WTC11 (cell line): ENCODE results near the gene TRPV6. TPM values are rescaled to one million over a fixed set of nuclear protein-coding genes. Genes with fewer than 3 reads are reported as not detected.
A peak's percentile ranks its signal among the peaks of the same experiment; 100 is the strongest.

Experiments
- ATAC-seq: fragments of 200-7000 bp; cut with Tn5 transposase; 2 replicates; pipeline ENCODE4 v1.10.0; 2021; ENCODE audit warnings: mild to moderate bottlenecking, moderate library complexity
- Bru-seq: library from RNA; stranded (reverse); fragments of 400-500 nt; gene quantifications from one replicate; lab custom pipeline; 2021; lab: Mats Ljungman, UMichigan
- CTCF ChIA-PET: fragments of 300-600 bp; sonication (Branson Sonifier 250); formaldehyde crosslinking; loops from one replicate; lab custom pipeline; 2021; ENCODE audit warnings: antibody characterized with exemption; lab: Charles Lee
- POLR2A ChIA-PET: fragments of 350-600 bp; sonication (Branson Sonifier 250); formaldehyde crosslinking; loops from one replicate; lab custom pipeline; 2021; ENCODE audit warnings: antibody characterized with exemption; lab: Charles Lee
- DNase-seq: peaks from one replicate; pipeline ENCODE4 v3.0.0; 2021; ENCODE audit warnings: low spot score
- H3K27ac Mint-ChIP-seq: 2 replicates; pipeline ENCODE4 v1.8.0; 2021; ENCODE audit warnings: mixed read lengths
- H3K27me3 Mint-ChIP-seq: 2 replicates; pipeline ENCODE4 v1.8.0; 2021; ENCODE audit warnings: low read depth, mild to moderate bottlenecking, moderate library complexity, mixed read lengths
- H3K36me3 Mint-ChIP-seq: 2 replicates; pipeline ENCODE4 v1.8.0; 2021; ENCODE audit warnings: mixed read lengths
- H3K4me1 Mint-ChIP-seq: 2 replicates; pipeline ENCODE4 v1.8.0; 2022; ENCODE audit warnings: mixed read lengths
- H3K4me3 Mint-ChIP-seq: 2 replicates; pipeline ENCODE4 v1.8.0; 2021; ENCODE audit warnings: mild to moderate bottlenecking, moderate library complexity, mixed read lengths
- H3K9me3 Mint-ChIP-seq: 2 replicates; pipeline ENCODE4 v1.8.0; 2021; ENCODE audit warnings: mixed read lengths
- AFF4 ChIP-seq: sonication (generic); formaldehyde crosslinking; IDR thresholded peaks from 2 replicates; pipeline ENCODE4 v1.8.1; 2023; ENCODE audit warnings: mild to moderate bottlenecking, missing genetic modification reagents, borderline replicate concordance
- CREB1 ChIP-seq: sonication (generic); formaldehyde crosslinking; IDR thresholded peaks from 2 replicates; pipeline ENCODE4 v1.8.0; 2023; ENCODE audit warnings: mild to moderate bottlenecking, missing genetic modification reagents
- E2F4 ChIP-seq: sonication (generic); formaldehyde crosslinking; IDR thresholded peaks from 2 replicates; pipeline ENCODE4 v1.8.1; 2022; ENCODE audit warnings: low read depth, mild to moderate bottlenecking, moderate library complexity, missing genetic modification reagents, borderline replicate concordance
- ELF4 ChIP-seq: sonication (generic); formaldehyde crosslinking; IDR thresholded peaks from 2 replicates; pipeline ENCODE4 v1.8.1; 2022; ENCODE audit warnings: low read depth, mild to moderate bottlenecking, moderate library complexity, missing genetic modification reagents
- FOXK1 ChIP-seq: sonication (generic); formaldehyde crosslinking; IDR thresholded peaks from 2 replicates; pipeline ENCODE4 v1.8.0; 2022; ENCODE audit warnings: mild to moderate bottlenecking, moderate library complexity, missing genetic modification reagents
- GRHL2 ChIP-seq: fragments of 250-450 bp; sonication (Bioruptor Pico); IDR thresholded peaks from 2 replicates; pipeline ENCODE4 v1.8.0; 2022; ENCODE audit warnings: mild to moderate bottlenecking, moderate library complexity; ENCODE audit not compliant: insufficient replicate concordance, severe bottlenecking
- MYBL2 ChIP-seq: sonication (generic); formaldehyde crosslinking; IDR thresholded peaks from 2 replicates; pipeline ENCODE4 v1.8.1; 2023; ENCODE audit warnings: mild to moderate bottlenecking, moderate library complexity, missing genetic modification reagents
- NR1H2 ChIP-seq: sonication (generic); formaldehyde crosslinking; IDR thresholded peaks from 2 replicates; pipeline ENCODE4 v1.9.0; 2021; ENCODE audit warnings: mild to moderate bottlenecking, moderate library complexity, missing genetic modification reagents
- SOX15 ChIP-seq: fragments of 250-450 bp; sonication (Bioruptor Pico); IDR thresholded peaks from 2 replicates; pipeline ENCODE4 v1.9.0; 2021; ENCODE audit warnings: mild to moderate bottlenecking
- TCF7 ChIP-seq: sonication (generic); formaldehyde crosslinking; IDR thresholded peaks from 2 replicates; pipeline ENCODE4 v1.8.0; 2022; ENCODE audit warnings: mild to moderate bottlenecking, low read depth, missing genetic modification reagents, moderate library complexity
- TP53 ChIP-seq: sonication (generic); formaldehyde crosslinking; IDR thresholded peaks from 2 replicates; pipeline ENCODE4 v1.8.1; 2023; ENCODE audit warnings: mild to moderate bottlenecking, missing genetic modification reagents
- ZBTB43 ChIP-seq: sonication (generic); formaldehyde crosslinking; IDR thresholded peaks from 2 replicates; pipeline ENCODE4 v1.8.1; 2023; ENCODE audit warnings: mild to moderate bottlenecking, missing genetic modification reagents
- ZNF121 ChIP-seq: sonication (generic); formaldehyde crosslinking; IDR thresholded peaks from 2 replicates; pipeline ENCODE4 v1.8.0; 2023; ENCODE audit warnings: missing genetic modification reagents
- ZNF396 ChIP-seq: fragments of 250-450 bp; sonication (Bioruptor Pico); IDR thresholded peaks from 2 replicates; pipeline ENCODE4 v1.8.0; 2021; ENCODE audit warnings: mild to moderate bottlenecking, moderate library complexity, borderline replicate concordance
- long read RNA-seq, 3 experiments: library from RNA in 1 of 3; library from capped mRNA in 1 of 3; library from polyadenylated mRNA in 1 of 3; unstranded in 2 of 3; stranded (forward) in 1 of 3; transcript quantifications; one replicate each; pipeline ENCODE4 v2.0.0, GENCODE V29; 2021
- total RNA-seq: library from RNA; stranded (reverse); gene quantifications from 3 replicates; pipeline ENCODE4 v1.2.3, GENCODE V29; 2021
- TF ChIP-seq, protein P1 (sequence below): fragments of 250-450 bp; sonication (Bioruptor Pico); IDR thresholded peaks from 2 replicates; pipeline ENCODE4 v1.9.0; 2021; ENCODE audit warnings: mild to moderate bottlenecking
- TF ChIP-seq, protein P2 (sequence below): sonication (generic); formaldehyde crosslinking; IDR thresholded peaks from 2 replicates; pipeline ENCODE4 v1.8.0; 2022; ENCODE audit warnings: mild to moderate bottlenecking, missing genetic modification reagents

TRPV6 gene
- total RNA-seq (0.63 to 2.0 TPM (median 0.80 TPM) in 3 replicates), Bru-seq, nascent RNA (percentile 30 among the genes with signal in this experiment)
- long read RNA-seq, experiment 1: 0 reads
- long read RNA-seq, experiment 2, full-length matches to known transcripts: 1 of 1 reads
- long read RNA-seq, experiment 2, partial matches to known transcripts: 0 of 1 reads
- long read RNA-seq, experiment 2, other reads (novel, unspliced or antisense): 0 of 1 reads
- long read RNA-seq, experiment 3: 0 reads

DNA sequence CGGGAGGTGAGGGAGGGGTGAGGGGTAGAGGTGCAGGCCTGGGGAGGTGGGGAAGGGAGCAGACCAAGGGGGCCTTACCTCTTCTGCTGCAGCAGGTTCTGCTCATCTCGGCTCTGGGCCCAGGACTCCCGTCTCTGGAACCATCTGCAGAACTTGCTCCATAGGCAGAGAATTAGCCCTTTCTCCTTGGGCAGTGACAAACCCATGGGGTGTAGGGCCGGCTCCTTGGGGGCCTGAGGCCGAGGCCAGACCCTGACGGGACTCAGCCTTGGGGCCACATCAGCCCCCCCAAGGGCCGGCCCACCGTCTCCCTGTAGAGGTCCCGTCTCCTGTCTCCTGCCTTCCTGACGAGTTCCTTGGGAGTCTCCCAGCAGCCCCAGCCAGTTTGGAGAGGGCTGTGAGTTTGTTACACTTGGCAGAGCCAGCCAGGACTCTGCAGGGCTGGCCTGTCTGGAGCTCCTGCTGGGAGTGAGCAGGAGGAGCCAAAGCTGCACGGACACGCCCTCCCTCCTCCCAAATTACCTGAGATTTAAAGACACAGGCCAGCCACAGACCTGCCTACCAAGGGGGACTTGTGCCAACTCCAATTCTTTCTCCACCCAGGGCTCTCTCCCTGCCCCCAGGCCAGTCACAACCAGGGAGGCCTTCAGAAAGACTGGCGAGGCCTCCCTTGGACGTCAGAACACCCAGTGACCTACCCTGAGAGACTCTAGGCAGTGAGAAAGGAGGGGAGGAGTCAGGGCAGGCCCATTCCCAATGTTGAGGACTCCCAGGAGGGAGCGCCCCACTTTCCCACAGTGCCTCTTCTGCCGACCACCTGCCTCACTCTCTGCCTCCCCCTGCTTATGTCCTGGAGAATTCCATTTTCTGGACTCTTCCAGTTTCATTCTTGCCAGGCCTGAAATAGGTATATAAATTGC lies at the start of gene TRPV6:
TSS of gene TRPV6 (minus strand) at position 435 of the 920 bp plus-strand sequence.
- peaks cover 1% of the 10 kb centered on the region; the same call in 1 of the 2 replicates for H3K9me3 Mint-ChIP-seq
- TF ChIP-seq, protein P1, sequence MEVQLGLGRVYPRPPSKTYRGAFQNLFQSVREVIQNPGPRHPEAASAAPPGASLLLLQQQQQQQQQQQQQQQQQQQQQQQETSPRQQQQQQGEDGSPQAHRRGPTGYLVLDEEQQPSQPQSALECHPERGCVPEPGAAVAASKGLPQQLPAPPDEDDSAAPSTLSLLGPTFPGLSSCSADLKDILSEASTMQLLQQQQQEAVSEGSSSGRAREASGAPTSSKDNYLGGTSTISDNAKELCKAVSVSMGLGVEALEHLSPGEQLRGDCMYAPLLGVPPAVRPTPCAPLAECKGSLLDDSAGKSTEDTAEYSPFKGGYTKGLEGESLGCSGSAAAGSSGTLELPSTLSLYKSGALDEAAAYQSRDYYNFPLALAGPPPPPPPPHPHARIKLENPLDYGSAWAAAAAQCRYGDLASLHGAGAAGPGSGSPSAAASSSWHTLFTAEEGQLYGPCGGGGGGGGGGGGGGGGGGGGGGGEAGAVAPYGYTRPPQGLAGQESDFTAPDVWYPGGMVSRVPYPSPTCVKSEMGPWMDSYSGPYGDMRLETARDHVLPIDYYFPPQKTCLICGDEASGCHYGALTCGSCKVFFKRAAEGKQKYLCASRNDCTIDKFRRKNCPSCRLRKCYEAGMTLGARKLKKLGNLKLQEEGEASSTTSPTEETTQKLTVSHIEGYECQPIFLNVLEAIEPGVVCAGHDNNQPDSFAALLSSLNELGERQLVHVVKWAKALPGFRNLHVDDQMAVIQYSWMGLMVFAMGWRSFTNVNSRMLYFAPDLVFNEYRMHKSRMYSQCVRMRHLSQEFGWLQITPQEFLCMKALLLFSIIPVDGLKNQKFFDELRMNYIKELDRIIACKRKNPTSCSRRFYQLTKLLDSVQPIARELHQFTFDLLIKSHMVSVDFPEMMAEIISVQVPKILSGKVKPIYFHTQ: no peak
- TF ChIP-seq TCF7 (no peak), ZNF121 (CRISPR knock-in tag) (peak; percentile 73), FOXK1 (CRISPR knock-in tag) (no peak), NR1H2 (CRISPR knock-in tag) (no peak), GRHL2 (CRISPR knock-in tag) (no peak), ZBTB43 (no peak), AFF4 (CRISPR knock-in tag) (no peak)
- TF ChIP-seq, protein P2, sequence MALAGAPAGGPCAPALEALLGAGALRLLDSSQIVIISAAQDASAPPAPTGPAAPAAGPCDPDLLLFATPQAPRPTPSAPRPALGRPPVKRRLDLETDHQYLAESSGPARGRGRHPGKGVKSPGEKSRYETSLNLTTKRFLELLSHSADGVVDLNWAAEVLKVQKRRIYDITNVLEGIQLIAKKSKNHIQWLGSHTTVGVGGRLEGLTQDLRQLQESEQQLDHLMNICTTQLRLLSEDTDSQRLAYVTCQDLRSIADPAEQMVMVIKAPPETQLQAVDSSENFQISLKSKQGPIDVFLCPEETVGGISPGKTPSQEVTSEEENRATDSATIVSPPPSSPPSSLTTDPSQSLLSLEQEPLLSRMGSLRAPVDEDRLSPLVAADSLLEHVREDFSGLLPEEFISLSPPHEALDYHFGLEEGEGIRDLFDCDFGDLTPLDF: no peak
- TF ChIP-seq, all 79 proteins: peak for 1
- Mint-ChIP-seq H3K27me3 (no peaks in the 10 kb centered on the region; the same call in 1 of the 2 replicates), H3K27ac (no peak within 1 kb of the TSS), H3K4me1 (peaks cover 8% of the 10 kb centered on the region), H3K36me3 (no peaks in the 10 kb centered on the region), H3K4me3 (peak within 1 kb of the TSS; percentile 34; the same call in 1 of the 2 replicates)
- ChIA-PET POLR2A (no interaction called here), CTCF (interaction anchor here (0.7 to 2.1 kb wide), 9 partner anchors 9 to 330 kb away, joined by 3 to 11 read pairs (median 4); no protein-coding TSS in a partner anchor)
- ATAC-seq: peak; percentile 92
- peak; percentile 71 for DNase-seq

DNA sequence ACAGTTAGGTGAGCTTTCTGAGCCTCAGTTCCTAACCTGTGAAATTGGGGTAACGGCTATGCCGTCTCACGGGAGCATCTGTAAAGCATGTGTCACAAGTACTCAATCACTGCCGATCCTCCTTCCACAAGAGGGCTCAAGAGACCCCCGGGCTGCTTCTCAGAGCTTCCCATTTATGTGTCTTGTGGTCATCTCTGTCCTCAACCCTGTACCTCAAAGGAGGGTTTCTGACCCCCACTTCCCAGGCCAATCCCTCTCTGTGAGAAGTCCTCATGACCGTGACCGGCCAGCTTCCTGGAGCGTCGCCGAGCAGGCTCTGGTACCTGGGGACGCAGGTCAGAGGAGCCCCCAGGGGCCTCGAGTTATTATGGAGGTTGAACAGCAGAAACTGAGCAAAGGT lies 48.5 kb upstream of the TRPV6 start:
- CTCF ChIA-PET: interaction anchor here (0.8 to 2.4 kb wide), 5 partner anchors 8 to 69 kb away, joined by 3 to 8 read pairs (median 3); no protein-coding TSS in a partner anchor
- H3K27ac Mint-ChIP-seq: no peak overlapping the region
- POLR2A ChIA-PET: no interaction called here

More for the DNA sequence above, 48.5 kb upstream of the TRPV6 start:
- TF ChIP-seq MYBL2 (CRISPR knock-in tag) (no peak), ZNF121 (CRISPR knock-in tag) (no peak), ZNF396 (CRISPR knock-in tag) (no peak), SOX15 (CRISPR knock-in tag) (no peak), E2F4 (CRISPR knock-in tag) (no peak), ELF4 (no peak), CREB1 (no peak), TP53 (no peak)
- ATAC-seq (no peak), DNase-seq (no peak)
- Mint-ChIP-seq H3K36me3 (no peaks in the 10 kb centered on the region), H3K4me1 (peaks cover 12% of the 10 kb centered on the region), H3K27me3 (no peaks in the 10 kb centered on the region; the same call in 1 of the 2 replicates), H3K9me3 (no peaks in the 10 kb centered on the region), H3K4me3 (no peak overlapping the region)
